GM12864 (cell line): Measurements from ENCODE around the gene SSBP3.

ENCODE experiments used
- DNase-seq: peaks from one replicate; pipeline ENCODE4 v3.0.0-alpha.2; 2011; ENCODE audit warnings: low read depth
- H3K4me3 ChIP-seq: 2 replicates; pipeline ENCODE4 v1.5.1; 2011; ENCODE audit warnings: mild to moderate bottlenecking, low read depth, low read length, control low read depth
- CTCF ChIP-seq: IDR thresholded peaks from 2 replicates; pipeline ENCODE4 v1.5.1; 2011; ENCODE audit warnings: low read depth, mild to moderate bottlenecking, moderate library complexity, low read length, control low read depth, inconsistent platforms; ENCODE audit errors: missing control alignments

Gene SSBP3

DNA sequence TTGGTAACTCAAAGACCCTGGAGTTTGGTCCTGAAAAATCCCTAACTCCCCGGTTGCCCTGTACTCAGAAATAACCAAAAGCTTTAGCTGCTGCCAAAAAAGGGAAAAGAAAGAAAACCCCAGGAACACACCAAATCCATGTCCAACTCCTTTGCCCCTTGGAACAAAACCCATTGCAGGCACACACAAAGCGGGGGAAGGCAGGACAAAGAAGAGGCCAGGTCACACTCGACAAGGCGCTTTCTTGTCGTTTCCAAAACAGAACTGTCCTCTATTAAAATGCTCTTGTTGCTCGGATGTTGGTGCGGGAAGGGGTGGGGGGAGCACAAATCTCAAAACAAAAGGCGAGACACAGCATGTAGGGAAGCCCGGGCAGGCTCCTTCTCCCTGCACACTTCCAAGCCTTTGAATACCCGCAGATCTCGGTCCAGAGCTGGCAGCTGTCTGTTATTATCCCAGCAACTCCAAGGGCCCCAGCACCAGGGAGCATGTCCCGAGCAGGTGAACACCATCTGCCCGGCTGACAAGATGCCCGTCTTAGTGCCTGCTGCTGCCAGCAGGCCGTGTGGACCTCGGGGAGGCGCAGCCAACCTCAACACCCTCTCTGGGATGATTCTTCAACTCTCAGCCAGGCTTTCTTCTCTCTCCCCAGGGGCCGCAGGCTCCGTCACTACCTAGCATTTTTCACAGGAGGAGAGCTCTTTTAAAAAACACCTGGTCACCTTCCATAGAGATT, 96.4 kb downstream of the SSBP3 start:
- no peak for TF ChIP-seq CTCF

GRCh38 chr1:54307305-54307704, 98.9 kb downstream of the SSBP3 start:
- no peak for TF ChIP-seq CTCF
- no peak overlapping the region for H3K4me3 ChIP-seq
- DNase-seq, result no peak

More for the DNA sequence above, 96.4 kb downstream of the SSBP3 start:
- H3K4me3 ChIP-seq, result no peak overlapping the region
- no peak for DNase-seq

GRCh38 chr1:54305906-54306514, 100.2 kb downstream of the SSBP3 start:
- H3K4me3 ChIP-seq, result no peak overlapping the region
- TF ChIP-seq CTCF, result no peak
- no peak for DNase-seq

GRCh38 chr1:54304518-54304917, 101.7 kb downstream of the SSBP3 start:
- DNase-seq, result no peak

GRCh38 chr1:54302951-54303843, 103.0 kb downstream of the SSBP3 start:
- no peak for TF ChIP-seq CTCF
- no peak overlapping the region for H3K4me3 ChIP-seq
- DNase-seq, result no peak

More at GRCh38 chr1:54304518-54304917, 101.7 kb downstream of the SSBP3 start:
- no peak for TF ChIP-seq CTCF
- H3K4me3 ChIP-seq, result no peak overlapping the region

DNA sequence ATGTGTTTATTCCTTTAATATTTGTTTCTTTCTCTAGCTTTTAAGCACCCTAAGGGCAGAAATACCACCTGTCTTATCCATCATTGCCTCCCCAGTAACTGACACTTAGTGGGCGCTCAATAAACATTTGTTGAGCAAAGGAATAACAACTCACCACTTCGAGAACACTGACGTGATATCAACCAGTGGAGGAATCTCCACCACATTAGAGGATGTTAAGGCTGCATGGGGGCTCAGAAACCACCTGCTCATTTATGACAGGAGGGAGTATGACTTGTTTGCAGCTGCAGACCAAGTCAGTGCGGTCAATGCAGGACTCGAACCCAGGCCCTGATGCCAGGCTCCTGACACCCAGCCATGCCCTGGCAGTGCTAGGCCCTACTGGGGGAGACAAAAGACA, 103.6 kb downstream of the SSBP3 start:
- no peak for TF ChIP-seq CTCF
- no peak for DNase-seq
- H3K4me3 ChIP-seq, result no peak overlapping the region
